HG02571 (cell line): Measurements from ENCODE around the gene BCL2L2.
A peak's percentile ranks its signal among the peaks of the same experiment; 100 is the strongest.

Experiments used
- ATAC-seq: cut with Tn5 transposase; IDR thresholded peaks from one replicate; pipeline ENCODE4 v1.9.1; 2021; ENCODE audit warnings: mild to moderate bottlenecking, moderate library complexity; ENCODE audit not compliant: unreplicated experiment

The BCL2L2 gene

DNA sequence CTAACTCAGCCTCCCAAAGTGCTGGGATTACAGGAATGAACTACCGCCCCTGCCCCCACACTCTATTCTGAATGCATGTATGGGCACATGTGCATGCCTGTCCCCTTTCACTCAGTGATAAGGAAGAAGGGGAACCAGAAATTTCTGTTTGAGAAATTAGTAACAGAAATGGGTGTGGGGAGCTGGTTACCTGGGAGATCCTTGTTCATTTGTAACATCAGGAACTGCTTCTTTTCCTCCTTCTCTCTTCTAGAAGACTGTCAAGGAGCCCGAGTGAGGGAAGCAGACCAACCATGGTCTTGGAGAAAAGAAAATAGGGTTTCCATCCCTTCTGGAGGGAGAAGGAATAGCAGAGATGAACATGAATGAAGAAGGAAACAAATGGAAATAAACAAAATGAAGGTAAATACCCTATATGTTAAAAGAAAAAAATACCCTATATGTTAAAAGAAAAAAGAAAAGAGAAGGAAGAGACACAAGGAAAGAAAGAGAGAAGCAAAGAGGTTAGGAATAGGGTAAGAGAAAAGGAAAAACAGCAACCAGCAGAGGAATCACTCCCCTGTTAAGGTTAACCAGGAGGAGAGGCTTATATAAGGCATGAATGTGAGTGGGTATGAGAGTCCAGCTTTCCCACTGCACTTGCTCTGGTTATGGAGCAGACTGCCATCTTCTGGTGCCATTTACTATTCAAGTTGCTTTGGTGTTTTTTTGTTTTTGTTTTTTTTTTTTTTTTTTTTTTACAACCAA, 7.2 kb upstream of the BCL2L2 start:
- ATAC-seq: no peak

DNA sequence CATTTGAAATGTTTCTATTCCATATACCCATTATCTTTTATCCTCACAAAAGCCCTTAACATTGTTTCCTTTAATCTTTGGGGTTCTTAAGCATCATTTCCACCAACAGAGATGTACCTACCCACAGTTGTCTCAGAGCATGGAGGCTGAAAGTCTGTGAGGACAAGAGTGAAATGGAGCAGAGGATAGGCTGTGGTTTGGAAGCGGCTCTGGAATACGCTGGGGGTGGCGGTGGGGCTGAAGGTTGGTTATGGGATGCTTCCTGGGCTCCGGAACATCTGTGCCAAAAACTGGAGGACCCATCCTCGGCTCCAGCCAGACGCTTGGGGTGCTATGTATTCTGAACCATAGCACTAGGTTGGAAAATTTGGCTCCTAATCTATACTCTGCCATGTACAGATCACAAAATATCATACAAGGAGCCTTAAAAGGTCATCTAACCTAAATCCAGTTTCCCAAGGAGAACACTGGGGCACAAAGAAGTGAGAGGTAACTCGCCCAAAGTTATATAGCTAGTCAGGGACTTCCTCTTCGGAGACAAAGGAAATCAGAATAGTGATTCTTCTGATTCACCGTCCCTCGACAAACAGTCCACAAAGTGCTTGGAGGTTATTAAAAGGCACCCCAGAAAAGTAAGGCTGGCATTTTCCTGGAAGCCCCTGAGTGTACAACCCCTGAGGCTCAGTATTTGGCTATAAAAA, 6.5 kb upstream of the BCL2L2 start:
- ATAC-seq: no peak

DNA sequence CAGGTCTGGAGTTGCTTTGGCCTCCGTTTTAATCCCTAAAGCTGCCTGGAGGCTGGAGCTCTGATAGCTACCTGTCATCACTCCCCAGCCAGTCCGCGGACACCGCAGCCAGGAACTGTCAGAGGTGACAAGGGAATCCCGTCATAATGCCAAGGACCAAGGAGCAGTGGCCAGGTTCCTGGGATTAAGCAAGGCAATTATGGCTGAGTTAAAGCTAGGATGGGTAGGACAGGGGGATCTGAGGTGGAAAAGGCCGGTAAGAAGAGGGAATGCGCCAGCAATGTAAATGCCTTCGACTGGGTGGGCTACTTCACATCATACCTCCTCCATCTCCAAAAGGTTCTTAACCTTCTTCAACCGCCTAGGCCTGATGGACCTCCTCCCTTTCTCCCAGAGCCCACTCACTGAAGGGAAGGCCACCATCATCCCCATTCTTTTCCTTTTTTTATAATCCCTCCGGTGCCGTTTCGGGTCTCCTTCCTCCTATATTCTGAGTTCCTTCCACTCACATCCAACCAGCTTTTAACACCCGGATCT, 5.9 kb upstream of the BCL2L2 start:
- no peak for ATAC-seq

DNA sequence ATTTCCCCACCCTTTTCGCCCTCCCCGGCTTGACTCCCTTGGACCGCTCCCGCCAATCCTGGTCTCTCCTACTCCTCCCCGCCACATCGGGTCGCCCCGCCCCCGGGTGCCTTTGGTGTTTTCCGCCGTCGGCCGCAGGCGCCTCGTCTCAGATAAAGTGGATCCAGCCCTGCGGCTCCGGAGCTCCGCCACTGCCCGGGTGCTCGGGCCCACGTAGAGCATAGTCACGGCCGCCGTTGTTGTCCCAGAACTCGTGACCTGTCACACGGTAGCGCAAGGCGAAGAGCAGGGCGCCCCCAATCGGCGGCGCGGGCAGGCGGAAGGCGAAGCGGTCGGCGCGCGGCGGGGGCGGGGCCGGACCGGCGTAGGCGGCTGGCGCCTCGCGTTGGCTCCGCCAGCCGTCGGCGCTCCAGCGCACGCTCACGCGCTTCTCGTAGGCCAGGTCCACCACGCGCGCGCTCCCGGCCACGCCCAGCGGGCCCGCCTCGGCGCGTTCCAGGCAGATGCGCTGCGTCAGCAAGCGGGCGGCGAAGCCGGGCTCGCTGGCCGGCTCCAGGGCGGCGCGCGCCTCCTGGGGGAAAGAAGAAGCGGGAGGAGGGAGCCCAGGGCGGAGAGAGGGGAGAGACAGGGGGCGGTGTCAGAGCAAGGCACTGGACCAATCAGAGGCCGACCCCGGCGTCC, 5.2 kb upstream of the BCL2L2 start:
- ATAC-seq: peak; percentile 78

DNA sequence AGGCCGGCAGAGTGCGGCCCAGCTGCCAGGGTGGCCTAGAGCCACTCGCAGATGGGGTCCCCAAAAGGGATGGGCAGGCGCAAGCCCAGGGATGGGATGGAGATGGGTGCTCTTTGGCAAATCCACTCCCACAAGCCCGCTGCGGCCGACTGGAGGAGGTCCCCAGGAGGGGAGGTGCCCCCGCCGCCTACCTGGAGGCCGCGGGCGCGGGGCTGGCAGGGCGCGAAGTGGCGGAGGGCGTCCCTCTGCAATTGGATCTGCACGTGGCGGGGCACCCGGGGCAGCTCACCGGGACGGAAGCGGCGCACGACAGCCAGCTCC, 4.7 kb upstream of the BCL2L2 start:
- ATAC-seq: peak; percentile 10

DNA sequence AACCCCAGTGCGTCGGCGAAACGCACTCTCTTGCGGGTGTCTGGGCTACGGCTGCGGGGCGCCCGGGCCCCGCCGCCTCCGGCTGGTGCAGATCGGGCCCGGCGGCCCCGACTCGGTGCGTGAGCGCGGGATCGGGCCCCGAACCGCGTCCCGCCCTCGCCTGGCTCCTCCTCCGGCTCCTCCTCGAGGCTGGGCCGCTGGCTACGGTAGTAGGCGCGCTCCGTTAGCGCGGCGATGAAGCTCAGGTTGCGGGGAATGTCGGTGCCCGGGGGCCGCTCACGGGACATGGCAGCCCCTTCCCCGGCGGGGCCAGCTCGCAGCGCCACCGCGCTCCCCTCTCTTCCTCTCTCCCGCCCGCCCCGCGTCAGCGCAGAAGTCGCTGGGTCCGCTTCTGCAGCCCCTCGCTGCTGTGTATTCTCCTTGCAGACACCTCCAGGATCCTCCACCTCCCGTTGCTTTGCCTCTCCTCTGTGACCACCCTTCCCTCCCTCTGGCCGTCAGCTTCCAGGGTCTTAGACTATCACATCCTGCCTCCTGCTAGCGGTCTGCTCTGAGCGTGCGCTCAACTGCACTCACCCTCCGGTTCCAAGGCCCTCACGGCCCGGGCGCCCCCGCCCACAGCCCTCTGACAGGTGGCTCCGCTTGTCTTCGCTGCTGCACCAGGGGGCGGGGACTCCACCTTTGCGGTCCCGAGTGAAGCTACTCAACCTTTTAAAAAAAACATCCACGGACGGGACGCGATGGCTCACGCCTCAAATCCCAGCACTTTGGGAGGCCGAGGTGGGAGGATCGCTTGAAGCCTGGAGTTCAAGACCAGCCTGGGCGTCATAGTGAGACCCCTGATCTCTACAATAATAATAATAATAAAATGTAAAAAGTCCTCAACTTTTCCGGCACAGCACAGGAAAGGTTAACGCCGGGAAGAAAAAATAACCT, 4.1 kb upstream of the BCL2L2 start, which contains the start of gene PPP1R3E:
PPP1R3E (minus strand) TSS at position 570 of the 936 bp plus-strand sequence; CDS start at position 287, 283 bp downstream.
- ATAC-seq: peak; percentile 31

DNA sequence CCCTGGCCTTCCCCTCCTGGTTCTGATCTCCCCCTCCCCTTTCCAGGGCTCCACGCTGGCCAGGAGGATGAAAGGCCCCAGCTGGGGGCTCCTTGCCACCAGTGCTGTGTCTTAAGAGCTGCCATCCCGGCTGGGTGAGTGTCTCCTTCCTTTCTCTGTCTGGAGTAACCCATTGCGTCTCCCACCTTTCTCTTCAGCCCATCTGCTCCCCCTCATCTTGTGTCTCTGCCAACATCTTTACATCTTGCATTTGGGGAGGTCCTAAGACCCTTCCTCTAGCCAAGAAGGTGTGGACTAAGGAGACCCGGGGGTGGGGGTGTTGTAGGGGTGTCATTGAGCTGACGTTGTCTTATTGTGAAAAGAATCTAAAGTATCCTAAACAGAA, 505 bp downstream of the BCL2L2 start:
- ATAC-seq: no peak

DNA sequence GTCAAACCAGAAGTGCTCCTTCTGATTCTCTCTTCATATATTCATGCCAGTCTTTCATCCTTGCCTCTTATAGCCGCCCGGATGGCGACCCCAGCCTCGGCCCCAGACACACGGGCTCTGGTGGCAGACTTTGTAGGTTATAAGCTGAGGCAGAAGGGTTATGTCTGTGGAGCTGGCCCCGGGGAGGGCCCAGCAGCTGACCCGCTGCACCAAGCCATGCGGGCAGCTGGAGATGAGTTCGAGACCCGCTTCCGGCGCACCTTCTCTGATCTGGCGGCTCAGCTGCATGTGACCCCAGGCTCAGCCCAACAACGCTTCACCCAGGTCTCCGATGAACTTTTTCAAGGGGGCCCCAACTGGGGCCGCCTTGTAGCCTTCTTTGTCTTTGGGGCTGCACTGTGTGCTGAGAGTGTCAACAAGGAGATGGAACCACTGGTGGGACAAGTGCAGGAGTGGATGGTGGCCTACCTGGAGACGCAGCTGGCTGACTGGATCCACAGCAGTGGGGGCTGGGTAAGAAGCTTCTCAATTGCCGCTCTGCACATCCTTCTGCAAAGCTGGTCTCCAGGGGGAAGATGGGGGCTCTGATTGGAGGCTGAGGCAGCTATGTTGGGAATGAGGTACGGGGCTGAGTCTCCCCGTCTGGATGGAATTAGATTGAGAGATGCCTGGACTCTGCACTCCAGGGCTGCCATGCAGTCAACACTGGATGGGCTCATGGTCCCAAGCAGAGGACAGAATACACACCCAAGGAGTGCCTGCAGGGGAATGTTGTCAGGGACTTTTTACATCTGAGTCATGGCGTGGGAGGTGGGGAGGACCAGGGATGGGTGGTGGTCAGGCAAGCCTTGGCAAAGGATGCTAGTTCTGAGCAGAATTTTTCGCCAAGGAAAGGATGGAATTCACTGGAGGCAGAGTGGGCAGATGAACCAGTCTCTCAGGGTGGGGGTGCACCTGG, 1.3 kb downstream of the BCL2L2 start:
- ATAC-seq: no peak

DNA sequence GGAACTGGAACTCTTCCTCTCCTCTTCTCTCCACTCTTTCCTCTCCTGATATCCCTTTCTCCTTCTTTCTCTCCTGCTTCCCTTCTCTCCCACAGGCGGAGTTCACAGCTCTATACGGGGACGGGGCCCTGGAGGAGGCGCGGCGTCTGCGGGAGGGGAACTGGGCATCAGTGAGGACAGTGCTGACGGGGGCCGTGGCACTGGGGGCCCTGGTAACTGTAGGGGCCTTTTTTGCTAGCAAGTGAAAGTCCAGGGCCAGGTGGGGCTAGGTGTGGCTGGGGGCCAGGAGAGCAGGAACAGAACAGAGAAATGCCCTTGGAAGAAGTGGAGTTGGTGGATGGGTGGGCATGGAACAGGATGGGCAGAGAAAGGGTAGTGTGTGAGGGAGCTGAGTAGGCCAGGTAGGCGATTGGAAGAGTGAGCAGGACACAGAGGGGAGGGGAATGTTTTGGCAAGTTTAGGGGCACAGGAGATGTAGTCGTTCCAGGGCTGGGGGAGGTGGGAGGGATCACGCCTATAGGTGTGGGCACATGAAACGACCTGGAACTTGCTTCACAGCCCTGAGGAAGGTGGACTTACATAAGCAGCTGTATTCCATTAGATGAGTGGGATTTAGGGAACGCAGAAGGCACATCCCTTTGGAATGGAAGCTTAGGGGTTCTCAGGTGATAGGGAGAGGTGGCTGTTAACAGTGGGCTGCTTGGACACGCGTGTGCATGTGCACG, 2.2 kb downstream of the BCL2L2 start:
- no peak for ATAC-seq

DNA sequence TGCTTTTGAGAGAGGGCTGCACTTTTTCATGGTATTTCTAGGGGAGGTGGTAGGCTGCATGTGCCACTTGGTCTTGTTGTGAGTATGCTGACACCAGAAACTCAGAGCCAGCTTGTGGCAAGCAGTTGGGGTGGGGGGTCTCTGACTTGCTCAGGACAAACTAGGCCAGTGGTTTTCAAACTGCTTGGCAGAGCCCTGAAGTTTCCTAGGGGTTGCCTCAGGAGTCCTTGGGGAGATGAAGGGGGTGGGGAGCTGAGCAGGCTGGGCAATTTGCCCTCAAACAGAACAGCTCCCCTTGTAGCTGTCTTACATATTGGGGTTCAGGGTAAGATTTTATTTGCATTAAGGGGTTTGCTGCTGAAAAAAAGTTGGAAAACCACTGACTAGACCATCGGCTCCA, 3.9 kb downstream of the BCL2L2 start:
- no peak for ATAC-seq

DNA sequence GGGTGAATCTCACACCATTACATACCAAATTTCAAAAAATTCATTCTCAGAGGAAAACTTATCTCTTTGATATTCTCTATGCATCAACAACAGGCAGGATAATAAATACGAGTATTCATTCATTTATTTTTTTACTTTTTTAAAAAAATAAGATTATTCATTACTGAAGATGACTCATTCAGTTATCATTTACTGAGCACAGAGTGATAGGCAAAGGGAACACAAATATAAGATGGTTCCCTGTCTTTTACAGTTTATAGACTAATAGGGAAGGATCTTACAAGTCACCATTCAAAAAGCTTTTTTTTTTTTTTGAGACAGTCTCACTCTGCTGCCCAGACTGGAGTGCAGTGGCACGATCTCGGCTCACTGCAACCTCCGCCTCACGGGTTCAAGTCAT, 9.7 kb downstream of the BCL2L2 start:
- no peak for ATAC-seq

DNA sequence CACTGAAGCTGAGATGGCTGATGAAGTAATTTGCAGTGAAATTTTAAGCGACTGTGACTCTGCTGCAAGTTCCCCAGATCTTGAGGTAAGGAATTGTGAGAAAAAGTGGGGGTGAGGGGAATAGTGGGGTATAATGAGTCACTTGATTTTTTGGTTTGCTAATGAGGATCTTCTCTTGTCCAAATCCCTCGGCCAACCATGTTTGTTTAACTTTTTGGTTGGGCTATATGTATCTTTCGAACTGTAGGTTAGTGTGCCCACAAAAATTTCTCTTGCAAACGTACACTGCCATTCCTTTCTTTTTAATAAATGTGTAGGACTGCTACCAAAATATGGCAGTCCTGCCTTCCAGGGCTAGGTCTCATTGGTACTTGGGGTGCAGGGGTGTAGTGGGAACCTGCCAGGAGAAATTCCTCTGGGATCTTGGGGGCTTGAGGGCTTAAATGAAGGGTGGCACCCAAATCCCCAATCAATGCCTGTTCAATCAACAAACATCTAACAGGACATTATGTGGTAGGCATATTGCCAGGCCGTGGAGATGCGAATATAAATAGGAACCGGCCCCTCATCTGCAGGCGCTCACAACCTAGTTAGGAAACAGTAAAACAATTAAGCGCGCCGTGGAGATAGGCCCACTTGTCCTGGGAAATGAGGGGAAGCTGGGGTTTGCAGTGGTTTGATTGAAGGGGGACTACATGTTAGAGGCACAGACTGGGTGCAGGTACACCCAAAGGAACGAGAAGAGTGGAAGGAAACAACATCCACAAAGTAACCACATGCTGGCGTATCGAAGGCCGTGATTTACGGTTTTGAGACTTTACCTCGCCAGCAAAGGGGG, 13.3 kb downstream of the BCL2L2 start:
- ATAC-seq: no peak

DNA sequence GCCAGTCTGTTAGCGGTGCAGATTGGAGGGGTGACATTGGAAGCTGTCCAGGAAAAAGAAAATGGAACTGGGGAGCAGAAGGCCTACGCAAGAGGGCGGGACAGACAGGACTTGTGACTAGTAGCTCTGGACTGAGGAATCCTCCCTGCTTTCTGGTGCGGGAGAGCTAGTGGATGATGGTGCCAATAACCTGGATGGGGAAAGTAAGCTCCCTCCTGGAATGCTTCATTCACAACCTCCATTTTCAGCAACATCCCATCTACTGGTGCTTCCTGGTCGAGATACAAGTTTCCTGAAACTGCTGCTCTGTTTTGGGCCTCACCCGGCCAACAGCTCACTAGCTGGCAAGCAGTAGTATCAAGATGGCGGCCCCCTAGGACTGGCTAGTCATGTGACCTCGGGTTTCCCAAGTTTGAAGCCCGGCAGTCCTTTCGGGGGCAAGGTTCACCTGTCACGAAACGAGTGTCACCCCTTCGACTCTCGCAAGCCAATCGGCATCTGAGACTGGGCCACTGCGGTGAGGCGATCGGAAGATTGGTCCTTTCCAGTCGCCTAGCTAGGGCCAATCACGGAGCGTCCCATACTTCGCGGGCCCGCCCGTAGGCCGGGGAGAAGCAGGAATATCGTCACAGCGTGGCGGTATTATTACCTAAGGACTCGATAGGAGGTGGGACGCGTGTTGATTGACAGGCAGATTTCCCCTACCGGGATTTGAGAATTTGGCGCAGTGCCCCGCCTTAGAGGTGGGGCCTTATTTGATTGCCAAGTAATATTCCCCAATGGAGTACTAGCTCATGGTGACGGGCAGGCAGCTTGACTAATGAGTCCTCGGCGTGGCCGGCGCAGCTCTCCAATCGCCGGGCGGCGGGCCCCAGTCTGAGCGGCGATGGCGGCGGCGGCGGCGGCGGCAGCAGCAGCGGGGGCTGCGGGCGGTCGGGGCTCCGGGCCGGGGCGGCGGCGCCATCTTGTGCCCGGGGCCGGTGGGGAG, 14.2 kb downstream of the BCL2L2 start, which contains the start of gene PABPN1:
PABPN1 (plus strand) TSS at position 874 of the 988 bp plus-strand sequence; CDS start at position 887, 13 bp downstream.
- peak; percentile 86 for ATAC-seq

DNA sequence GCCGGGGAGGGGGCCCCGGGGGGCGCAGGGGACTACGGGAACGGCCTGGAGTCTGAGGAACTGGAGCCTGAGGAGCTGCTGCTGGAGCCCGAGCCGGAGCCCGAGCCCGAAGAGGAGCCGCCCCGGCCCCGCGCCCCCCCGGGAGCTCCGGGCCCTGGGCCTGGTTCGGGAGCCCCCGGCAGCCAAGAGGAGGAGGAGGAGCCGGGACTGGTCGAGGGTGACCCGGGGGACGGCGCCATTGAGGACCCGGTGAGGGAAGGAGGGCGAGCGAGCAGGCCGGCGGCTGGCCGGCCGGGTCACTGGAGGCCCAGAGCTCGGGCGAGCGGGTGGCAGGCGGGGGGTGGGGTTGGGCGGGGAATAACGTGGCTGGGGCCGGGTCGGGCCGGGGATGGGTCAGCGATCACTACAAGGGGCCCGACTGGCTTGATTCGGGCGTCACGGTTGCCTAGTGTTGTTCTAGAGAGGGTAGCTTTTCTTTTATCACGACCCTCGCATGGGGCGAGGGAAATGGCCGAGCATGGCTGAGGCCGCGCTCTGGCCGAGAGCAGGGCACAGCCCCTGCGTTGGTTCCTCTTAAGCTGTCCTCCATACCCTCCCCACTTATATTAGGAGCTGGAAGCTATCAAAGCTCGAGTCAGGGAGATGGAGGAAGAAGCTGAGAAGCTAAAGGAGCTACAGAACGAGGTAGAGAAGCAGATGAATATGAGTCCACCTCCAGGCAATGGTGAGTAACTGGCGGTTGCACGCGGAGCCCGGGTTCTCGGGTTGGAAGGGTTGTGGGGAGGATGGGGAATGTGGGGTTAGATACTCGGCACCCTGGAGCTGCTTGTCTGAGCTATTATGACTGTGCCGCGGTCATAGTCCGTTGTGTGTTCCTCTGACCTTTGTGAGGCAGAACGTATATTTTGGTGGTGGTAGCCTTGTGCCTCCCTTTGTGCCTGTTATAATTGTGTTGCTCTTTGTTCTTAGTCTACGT, 15.2 kb downstream of the BCL2L2 start:
- peak; percentile 20 for ATAC-seq
